ENCODE results near the gene AQP9.
A peak's percentile ranks its signal among the peaks of the same experiment; 100 is the strongest.

The AQP9 gene

GRCh38 chr15:58227706-58228543 is 89.7 kb downstream of the AQP9 start:
- DNase-seq (ENCODE audit: low read depth) = peak; percentile 44

- DNase-seq (ENCODE audit: low read depth) = no peak
These were observed 90.5 kb downstream of the AQP9 start for GRCh38 chr15:58228718-58229117.

GRCh38 chr15:58229297-58229768 is 91.2 kb downstream of the AQP9 start:
- DNase-seq (ENCODE audit: low read depth) = no peak

DNA sequence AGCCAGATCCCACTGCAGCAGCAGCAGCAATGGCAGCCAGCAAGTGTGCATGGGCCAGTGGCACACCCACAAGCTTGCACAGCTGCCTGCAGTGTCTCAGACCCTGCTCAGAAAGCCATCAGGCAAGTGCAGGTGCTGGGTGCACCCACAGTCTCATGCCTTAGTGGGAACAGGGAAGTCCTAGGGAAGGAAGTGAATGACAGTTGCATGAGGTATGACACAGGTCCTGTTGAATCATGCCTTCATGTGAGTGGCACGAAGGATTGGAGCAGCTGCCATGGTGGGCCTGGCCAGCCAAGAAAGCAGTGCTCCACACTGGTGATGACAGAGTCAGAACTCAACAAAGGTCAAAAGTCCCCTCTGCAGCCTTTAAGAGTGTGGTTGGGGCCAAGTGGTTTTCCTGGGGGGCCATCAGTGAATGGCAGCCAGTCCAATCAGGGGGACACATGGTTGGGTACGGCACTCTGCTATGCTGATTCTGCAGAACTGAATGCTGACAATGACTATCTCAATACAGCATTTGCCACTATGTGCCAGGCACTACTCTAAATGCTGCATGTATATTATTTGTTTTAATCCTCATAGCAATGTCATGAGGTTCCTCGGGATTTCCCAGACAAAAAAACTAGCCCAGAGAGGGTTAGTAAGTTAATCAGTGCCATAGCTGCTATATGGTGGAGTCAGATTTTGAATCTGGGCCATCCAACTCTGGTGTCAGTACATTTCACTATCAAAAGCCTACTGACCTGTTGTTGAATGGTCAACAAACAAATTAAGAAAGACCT is 94.3 kb downstream of the AQP9 start:
- no peak for DNase-seq (ENCODE audit: low read depth)

DNA sequence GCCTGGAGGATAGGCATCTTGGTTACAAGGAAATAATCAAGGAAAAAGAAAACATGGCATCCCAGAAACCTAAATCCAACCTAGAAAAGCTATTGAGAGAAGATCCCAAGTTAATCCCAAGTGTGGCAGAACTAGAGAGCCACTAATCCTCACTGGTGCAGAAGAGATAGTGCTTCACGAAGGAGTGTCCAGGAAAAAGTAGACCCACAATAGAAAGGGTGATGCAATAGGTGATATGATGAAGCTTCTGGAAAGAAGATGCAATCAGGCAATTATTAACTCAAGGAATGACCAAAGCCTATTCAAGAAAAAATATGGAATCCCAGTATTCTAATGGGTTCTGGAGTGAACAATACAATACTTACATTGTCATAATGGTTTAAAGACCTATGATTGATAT is 95.2 kb downstream of the AQP9 start:
- DNase-seq (ENCODE audit: low read depth) = no peak

Measured in stimulated activated CD8-positive, alpha-beta memory T cell treated with anti-CD3 and anti-CD28 coated beads, Interleukin-12 subunit alpha, Interleukin-12 subunit beta, amount 100 ng/mL, for 1 hour (primary cell).